Heart right ventricle (tissue), 16 donors: Measurements from ENCODE around the gene VEGFA. TPM values are rescaled to one million over a fixed set of nuclear protein-coding genes. Genes with fewer than 3 reads are reported as not detected.

Source experiments
- ATAC-seq, 8 donors: fragments of 200-7000 bp; cut with Tn5 transposase; one replicate each; pipeline ENCODE4 v1.9.1; 2020; ENCODE audit warnings: mild to moderate bottlenecking in 8 of 8, moderate library complexity in 8 of 8, moderate number of reproducible peaks in 1 of 8
- DNase-seq, 2 donors: peaks; one replicate each; pipeline ENCODE4 v3.0.0-alpha.2; 2020
- H3K27ac ChIP-seq, 10 donors: fragments of 200-600 bp; sonication (generic) in 2 of 10; one replicate each; pipeline versions ENCODE4 v1.5.0 to v1.8.0; 2020 to 2022; ENCODE audit warnings: mild to moderate bottlenecking in 3 of 10
- H3K27me3 ChIP-seq, 7 donors: fragments of 200-600 bp; one replicate each; pipeline ENCODE4 v1.8.0; 2021 to 2022; ENCODE audit warnings: mild to moderate bottlenecking in 2 of 7
- H3K36me3 ChIP-seq, 9 donors: fragments of 200-600 bp; sonication (generic) in 1 of 9; one replicate each; pipeline versions ENCODE4 v1.5.0 to v1.8.0; 2020 to 2022; ENCODE audit warnings: mild to moderate bottlenecking in 2 of 9
- H3K4me1 ChIP-seq, 9 donors: fragments of 200-600 bp; sonication (generic) in 1 of 9; one replicate each; pipeline versions ENCODE4 v1.5.0 to v1.8.0; 2020 to 2022; ENCODE audit warnings: mild to moderate bottlenecking in 4 of 9
- H3K4me3 ChIP-seq, 10 donors: fragments of 200-600 bp; sonication (generic) in 2 of 10; one replicate each; pipeline versions ENCODE4 v1.5.0 to v1.8.0; 2020 to 2022; ENCODE audit warnings: mild to moderate bottlenecking in 7 of 10, moderate library complexity in 2 of 10
- H3K9me3 ChIP-seq, 11 donors: fragments of 200-600 bp in 10 of 11; sonication (generic) in 2 of 11; one replicate each; pipeline versions ENCODE4 v1.5.0 to v1.8.0; 2013 to 2022; ENCODE audit warnings: mild to moderate bottlenecking in 2 of 11, control low read depth in 1 of 11, moderate library complexity in 1 of 11
- CTCF ChIP-seq, 9 donors: fragments of 200-600 bp; sonication (generic) in 2 of 9; IDR thresholded peaks; one replicate each; pipeline versions ENCODE4 v1.5.0 to v1.8.0; 2021 to 2022; ENCODE audit warnings: antibody characterized with exemption in 9 of 9, mild to moderate bottlenecking in 5 of 9, moderate library complexity in 1 of 9
- WGBS, 2 donors: extraction: QIAGEN DNeasy Blood & Tissue Kit; methylation state at CpG; one replicate each; pipeline ENCODE4 v1.1.7; 2013; ENCODE audit warnings: inconsistent platforms in 1 of 2; 5-methylcytosine and 5-hydroxymethylcytosine counted together
- intact Hi-C, 10 donors: fragments of 100-400 bp; cut with DNase I; formaldehyde crosslinking; loops; one replicate each; pipeline versions ENCODE4 v1.11.1 to v1.14.2; 2022
- polyA plus RNA-seq, 2 donors: library from polyadenylated mRNA; stranded (reverse); fragments of 200-250 nt; gene quantifications; one replicate each; pipeline ENCODE4 v1.2.3, GENCODE V29; 2013
- total RNA-seq, 10 donors: library from RNA; stranded (reverse); fragmentation: NEBNext Ultra II Directional in 3 of 10; extraction: Animal tissue kit (Norgen Biotek cat#: 25700) in 3 of 10; gene quantifications; one replicate each; pipeline versions ENCODE4 v1.2.1 to v1.2.4, GENCODE V29; 2021 to 2023
- donor health status: Arrhythmogenic right ventricular cardiomyopathy.
- donor health status: ischemic (EF 13 %, LVEDD 7.1; RV severe dilation, severe dysfunction).
- donor health status: healthy with polysubstance abuse.
- donor health status: DM: no; HTN: yes; CAD: no.
- donor health status: DM: no; HTN: no; CAD: no.
- donor health status: ischemic (EF 25% LVEDD 6.9; RV normal size, moderate dysfunction).
- donor health status: ischemic (EF 25% LVEDD 5.7; RV mildly dilated, moderate dysfunction).
- donor health status: healthy.
- donor health status: DM: yes; HTN: yes; CAD: no.
- donor health status: Ischemic cardiomyopathy.
- donor health status: ischemic (EF 35%, LVEDD 5.7; RV mildly dilated, moderate dysfunction).
- donor health status: nonischemic (EF 11% LVEDD 7.7; RV severe dilation, severe dysfunction).
- donor health status: DM: yes; HTN: yes; CAD: no.
- donor health status: PGD.
- donor health status: ischemic (EF 29% LVEDD 5.4; RV normal size, mild dysfunction).
- donor health status: nonischemic (EF 23%, LVEDD 6.1; RV moderate dilation, normal function).

Gene VEGFA
- total and polyA plus RNA-seq, 12 donors, result 133 to 456 (median 216) TPM

- intact Hi-C loops, result loop anchor here in 7 of 10 donors (2.0 to 10.0 kb wide), 10 partner anchors 57 to 451 kb away; partner anchors contain the start of gene SLC29A1 (in 1 of the 7)
- Histone ChIP-seq H3K4me1 (peaks cover 31 to 76% (median 56%) of the 10 kb centered on the region in 9 donors), H3K36me3 (peaks cover 0 to 49% (median 20%) of the 10 kb centered on the region in 9 donors), H3K9me3 (no peaks in the 10 kb centered on the region), H3K27ac (peak overlapping the region; percentile 86 to 99 (median 95)), H3K27me3 (no peaks in the 10 kb centered on the region), H3K4me3 (peak overlapping the region; percentile 85 to 98 (median 94))
- 26 to 48% methylated on average over 12 of the region's 12 CpGs for WGBS, 2 donors
- TF ChIP-seq CTCF (IDR thresholded peaks at IDR 0.05), result no peak
- ATAC-seq, result no peak
- DNase-seq, result no peak
Measured at GRCh38 chr6:43773980-43774775, 4.2 kb downstream of the VEGFA start.

DNA sequence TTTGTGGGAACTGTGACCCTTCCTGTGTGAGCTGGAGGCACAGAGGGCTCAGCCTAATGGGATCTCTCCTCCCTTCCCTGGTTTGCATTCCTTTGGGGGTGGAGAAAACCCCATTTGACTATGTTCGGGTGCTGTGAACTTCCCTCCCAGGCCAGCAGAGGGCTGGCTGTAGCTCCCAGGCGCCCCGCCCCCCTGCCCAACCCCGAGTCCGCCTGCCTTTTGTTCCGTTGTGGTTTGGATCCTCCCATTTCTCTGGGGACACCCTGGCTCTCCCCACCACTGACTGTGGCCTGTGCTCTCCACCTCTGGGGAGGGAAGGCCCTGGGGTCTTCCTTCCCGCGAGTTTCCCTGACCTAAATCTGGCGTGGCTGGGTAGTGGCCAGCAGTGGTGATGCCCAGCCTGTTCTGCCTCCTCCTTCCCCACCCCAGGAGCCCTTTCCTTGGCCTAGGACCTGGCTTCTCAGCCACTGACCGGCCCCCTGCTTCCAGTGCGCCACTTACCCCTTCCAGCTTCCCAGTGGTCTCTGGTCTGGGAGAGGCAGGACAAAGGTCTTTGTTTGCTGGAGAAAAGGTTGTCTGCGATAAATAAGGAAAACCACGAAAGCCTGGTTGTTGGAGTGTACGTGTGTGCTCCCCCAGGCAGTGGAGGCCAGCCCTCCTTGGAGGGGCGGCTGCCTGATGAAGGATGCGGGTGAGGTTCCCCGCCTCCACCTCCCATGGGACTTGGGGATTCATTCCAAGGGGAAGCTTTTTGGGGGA, 4.9 kb downstream of the VEGFA start:
- ATAC-seq, result peak; percentile 1 to 42 (median 14)
- peak; percentile 77 to 88 (median 83) for TF ChIP-seq CTCF (IDR thresholded peaks at IDR 0.05)

DNA sequence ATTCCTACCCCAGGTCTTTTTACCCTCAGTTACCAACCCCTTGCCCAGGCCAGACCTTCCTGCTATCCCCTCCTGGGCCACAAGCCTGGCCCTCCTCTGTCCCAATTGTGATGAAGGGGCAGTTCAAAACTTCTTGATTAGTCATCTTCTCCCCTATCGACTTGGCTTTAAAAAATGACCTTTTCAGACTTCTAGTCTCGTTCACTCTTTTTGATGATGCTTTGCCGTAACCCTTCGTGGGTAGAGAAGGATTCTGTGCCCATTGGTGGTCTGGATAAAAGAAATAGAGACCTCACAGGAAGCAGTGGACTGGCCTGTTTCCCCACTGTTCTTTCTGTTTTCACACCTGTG, 5.5 kb downstream of the VEGFA start:
- ATAC-seq (no peak), DNase-seq (no peak)
- Histone ChIP-seq H3K4me1 (peaks cover 34 to 87% (median 59%) of the 10 kb centered on the region in 9 donors), H3K9me3 (no peaks in the 10 kb centered on the region), H3K27me3 (no peaks in the 10 kb centered on the region), H3K36me3 (peaks cover 4 to 62% (median 32%) of the 10 kb centered on the region in 9 donors), H3K4me3 (peak overlapping the region in 8 of 10 donors; percentile 85 to 98 (median 94)), H3K27ac (peak overlapping the region; percentile 52 to 99 (median 95))
- WGBS, 2 donors, result 54 to 57% methylated on average over 4 of the region's 4 CpGs
- TF ChIP-seq CTCF (IDR thresholded peaks at IDR 0.05), result no peak
- intact Hi-C loops, result loop anchor here in 2 of 10 donors (5.0 to 10.0 kb wide), 2 partner anchors 177 to 449 kb away; partner anchors contain the start of gene SLC29A1 (in 1 of the 2)

More for the DNA sequence above, 4.9 kb downstream of the VEGFA start:
- Histone ChIP-seq H3K9me3 (no peaks in the 10 kb centered on the region), H3K27me3 (no peaks in the 10 kb centered on the region), H3K36me3 (peaks cover 0 to 56% (median 26%) of the 10 kb centered on the region in 9 donors), H3K4me1 (peaks cover 30 to 81% (median 55%) of the 10 kb centered on the region in 9 donors), H3K4me3 (peak overlapping the region in 9 of 10 donors; percentile 85 to 98 (median 95)), H3K27ac (peak overlapping the region; percentile 86 to 99 (median 95))
- peak; percentile 74 to 81 for DNase-seq
- WGBS, 2 donors, result 23 to 26% methylated on average over 17 of the region's 17 CpGs
- intact Hi-C loops, result loop anchor here in 7 of 10 donors (5.0 to 10.0 kb wide), 8 partner anchors 58 to 450 kb away; partner anchors contain the start of gene SLC29A1 (in 1 of the 7)
